GM12878 (cell line): ENCODE measurements around the gene ESR2.

Experiments used
- EP300 ChIP-seq, 2 experiments: fragments of 150-350 bp in 1 of 2; IDR thresholded peaks; 2 replicates each; pipeline ENCODE4 v1.6.1; 2011 to 2012; ENCODE audit warnings: low read depth in 2 of 2, low read length in 2 of 2, borderline replicate concordance in 1 of 2, improper control_type of control experiment in 1 of 2, inconsistent platforms in 1 of 2; ENCODE audit not compliant: control insufficient read depth in 1 of 2
- SREBF2 ChIP-seq: IDR thresholded peaks from 2 replicates; pipeline ENCODE4 v1.6.1; 2012; ENCODE audit warnings: mild to moderate bottlenecking, low read length
- TCF7 ChIP-seq: IDR thresholded peaks from 2 replicates; pipeline ENCODE4 v1.6.1; 2014; ENCODE audit warnings: antibody characterized with exemption, borderline replicate concordance
- YBX1 ChIP-seq: fragments of 450-650 bp; IDR thresholded peaks from 2 replicates; pipeline ENCODE4 v1.6.1; 2016; ENCODE audit warnings: antibody characterized with exemption
- TF ChIP-seq, protein P1 (sequence below), 3 experiments: IDR thresholded peaks in 2 of 3; conservative IDR thresholded peaks in 1 of 3; 2 replicates each; pipeline ENCODE4 v1.5.1; 2011; ENCODE audit warnings: low read depth in 3 of 3, low read length in 3 of 3, mild to moderate bottlenecking in 3 of 3, control low read depth in 2 of 3, moderate library complexity in 2 of 3, inconsistent platforms in 1 of 3, mixed read lengths in 1 of 3; ENCODE audit not compliant: control insufficient read depth in 2 of 3, insufficient read depth in 1 of 3; ENCODE audit errors: extremely low read depth in 1 of 3

DNA sequence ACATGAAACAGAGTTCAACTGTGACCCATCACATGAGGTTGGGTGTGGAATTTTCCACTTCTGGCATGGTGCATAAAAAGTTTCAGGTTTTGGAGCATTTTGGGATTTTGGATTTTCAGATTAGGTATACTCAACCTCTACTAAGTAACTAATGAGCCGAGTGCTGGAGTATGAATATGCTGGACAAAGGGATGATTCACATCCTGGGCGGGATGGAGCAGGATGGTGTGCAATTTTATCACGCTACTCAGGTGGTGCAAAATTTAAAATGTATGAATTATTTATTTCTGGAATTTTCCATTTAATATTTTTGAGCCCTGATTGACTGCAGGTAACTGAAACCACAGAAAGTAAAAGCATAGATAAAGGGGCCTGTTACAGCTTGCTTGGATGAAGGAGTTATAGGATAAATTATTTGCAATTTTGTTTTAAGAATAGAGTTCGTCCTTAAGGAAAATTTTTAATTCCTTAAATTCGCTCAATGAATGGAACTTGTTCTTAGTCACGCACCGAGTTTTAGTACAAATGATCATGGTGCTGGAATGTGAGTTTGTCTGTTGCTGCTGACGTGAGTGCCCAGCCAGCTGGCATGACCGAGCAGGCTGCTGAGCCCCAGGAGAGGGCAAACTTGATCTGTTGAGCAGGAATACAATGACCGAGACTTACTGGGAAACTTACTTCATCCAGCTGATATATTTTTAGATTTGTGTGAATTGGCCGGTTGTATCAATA is 176.3 kb downstream of the ESR2 start:
- no peak for TF ChIP-seq SREBF2
- TF ChIP-seq, protein P1, sequence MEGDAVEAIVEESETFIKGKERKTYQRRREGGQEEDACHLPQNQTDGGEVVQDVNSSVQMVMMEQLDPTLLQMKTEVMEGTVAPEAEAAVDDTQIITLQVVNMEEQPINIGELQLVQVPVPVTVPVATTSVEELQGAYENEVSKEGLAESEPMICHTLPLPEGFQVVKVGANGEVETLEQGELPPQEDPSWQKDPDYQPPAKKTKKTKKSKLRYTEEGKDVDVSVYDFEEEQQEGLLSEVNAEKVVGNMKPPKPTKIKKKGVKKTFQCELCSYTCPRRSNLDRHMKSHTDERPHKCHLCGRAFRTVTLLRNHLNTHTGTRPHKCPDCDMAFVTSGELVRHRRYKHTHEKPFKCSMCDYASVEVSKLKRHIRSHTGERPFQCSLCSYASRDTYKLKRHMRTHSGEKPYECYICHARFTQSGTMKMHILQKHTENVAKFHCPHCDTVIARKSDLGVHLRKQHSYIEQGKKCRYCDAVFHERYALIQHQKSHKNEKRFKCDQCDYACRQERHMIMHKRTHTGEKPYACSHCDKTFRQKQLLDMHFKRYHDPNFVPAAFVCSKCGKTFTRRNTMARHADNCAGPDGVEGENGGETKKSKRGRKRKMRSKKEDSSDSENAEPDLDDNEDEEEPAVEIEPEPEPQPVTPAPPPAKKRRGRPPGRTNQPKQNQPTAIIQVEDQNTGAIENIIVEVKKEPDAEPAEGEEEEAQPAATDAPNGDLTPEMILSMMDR (IDR thresholded peaks at IDR 0.05 in 2 of 3, conservative IDR thresholded peaks at IDR 0.05 in 1 of 3; ENCODE audit: control insufficient read depth in 2 of 3, extremely low read depth in 1 of 3, insufficient read depth in 1 of 3, low read depth in 3 of 3, low read length in 3 of 3): no peak
- no peak for TF ChIP-seq TCF7
- no peak for TF ChIP-seq YBX1
- TF ChIP-seq EP300 (IDR thresholded peaks at IDR 0.05; ENCODE audit: borderline replicate concordance in 1 of 2, control insufficient read depth in 1 of 2, low read depth in 2 of 2, low read length in 2 of 2): no peak
